Measurements from ENCODE around the gene GBF1. TPM values are rescaled to one million over a fixed set of nuclear protein-coding genes. Genes with fewer than 3 reads are reported as not detected.

GBF1 gene
- total and polyA plus RNA-seq, 4 donors: 6.0 to 27.2 (median 15.2) TPM

DNA sequence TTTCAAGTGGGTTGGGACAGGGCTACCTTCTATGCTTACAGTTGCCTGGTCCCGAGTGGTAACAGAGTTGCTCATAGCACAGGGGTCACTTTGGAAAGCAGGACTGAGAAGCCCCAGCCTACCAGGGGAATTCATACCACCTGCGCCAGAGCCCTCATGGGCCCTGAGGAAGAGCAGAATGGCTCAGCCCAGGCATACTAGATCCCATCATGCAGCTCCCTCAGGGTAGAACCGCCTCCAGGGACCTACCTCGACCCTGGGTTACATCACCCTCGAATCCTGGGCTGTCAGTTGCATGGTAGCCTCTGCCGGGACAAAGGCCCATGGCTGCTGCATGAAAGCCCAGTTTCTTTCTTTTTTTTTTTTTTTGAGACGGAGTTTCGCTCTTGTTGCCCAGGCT, 184.1 kb downstream of the GBF1 start:
- no peak overlapping the region for H3K27ac ChIP-seq (ENCODE audit: low read depth in 1 of 2, low read length in 2 of 2)
- H3K36me3 ChIP-seq (ENCODE audit: control insufficient read depth in 4 of 4, insufficient read depth in 3 of 4, low read depth in 1 of 4, low read length in 3 of 4): peaks cover 0 to 3% (median 2%) of the 10 kb centered on the region in 4 donors
- no peak overlapping the region for H3K9ac ChIP-seq (ENCODE audit: low read depth in 1 of 2, low read length in 2 of 2)
- TF ChIP-seq RAD21 (IDR thresholded peaks at IDR 0.05): no peak
- no peaks in the 10 kb centered on the region for H3K27me3 ChIP-seq (ENCODE audit: control insufficient read depth in 4 of 4, insufficient read depth in 4 of 4, low read length in 3 of 4)
- H3K9me3 ChIP-seq (ENCODE audit: control insufficient read depth in 4 of 4, low read length in 3 of 4): no peaks in the 10 kb centered on the region
- H3K4me3 ChIP-seq (ENCODE audit: low read depth in 1 of 3, low read length in 3 of 3): no peak overlapping the region
- WGBS: 83% methylated on average over 8 of the region's 8 CpGs
- no peak for DNase-seq (ENCODE audit: low spot score)
- peaks cover 0 to 16% (median 12%) of the 10 kb centered on the region in 4 donors for H3K4me1 ChIP-seq (ENCODE audit: control insufficient read depth in 4 of 4, insufficient read depth in 4 of 4, low read length in 3 of 4)

DNA sequence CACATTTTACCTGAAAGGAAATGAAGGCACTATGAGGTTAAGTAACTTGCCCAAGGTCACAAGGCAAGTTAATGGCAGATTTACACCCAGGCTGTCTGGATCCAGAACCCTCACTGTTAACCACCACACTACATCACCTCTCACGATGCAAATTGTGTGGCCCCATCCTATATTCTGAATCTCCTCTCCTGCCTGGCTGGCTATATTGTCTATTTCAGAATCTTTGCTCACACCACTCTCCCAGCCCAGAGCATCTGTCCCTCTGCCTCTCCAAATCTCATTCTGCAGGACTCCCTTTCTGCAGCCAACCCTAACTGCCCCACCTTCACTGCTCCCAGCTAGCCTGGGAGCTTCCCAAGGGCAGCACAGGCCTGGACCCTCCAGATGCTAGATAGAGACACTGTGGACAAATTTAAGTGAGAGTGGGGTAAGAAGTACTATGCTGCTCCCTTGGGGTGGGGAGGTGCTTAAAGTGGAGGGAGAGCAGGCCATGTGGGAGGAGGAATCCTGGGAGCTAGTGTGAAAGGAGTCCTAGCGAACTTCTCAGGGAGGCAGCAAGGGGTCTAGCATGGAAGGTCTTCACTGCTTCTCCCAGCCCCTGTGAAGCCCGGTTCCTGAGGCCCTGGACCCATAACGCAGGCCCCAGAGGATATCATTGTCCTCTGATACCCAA, 186.3 kb downstream of the GBF1 start:
- H3K36me3 ChIP-seq (ENCODE audit: control insufficient read depth in 4 of 4, insufficient read depth in 3 of 4, low read depth in 1 of 4, low read length in 3 of 4): peaks cover 0 to 3% (median 0%) of the 10 kb centered on the region in 4 donors
- peak overlapping the region; percentile 28 to 66 for H3K27ac ChIP-seq (ENCODE audit: low read depth in 1 of 2, low read length in 2 of 2)
- peak overlapping the region; percentile 83 to 99 for H3K9ac ChIP-seq (ENCODE audit: low read depth in 1 of 2, low read length in 2 of 2)
- WGBS: 32% methylated on average over 4 of the region's 4 CpGs
- H3K9me3 ChIP-seq (ENCODE audit: control insufficient read depth in 4 of 4, low read length in 3 of 4): no peaks in the 10 kb centered on the region
- peak overlapping the region; percentile 74 to 81 (median 76) for H3K4me3 ChIP-seq (ENCODE audit: low read depth in 1 of 3, low read length in 3 of 3)
- peaks cover 0 to 31% (median 24%) of the 10 kb centered on the region in 4 donors for H3K4me1 ChIP-seq (ENCODE audit: control insufficient read depth in 4 of 4, insufficient read depth in 4 of 4, low read length in 3 of 4)
- H3K27me3 ChIP-seq (ENCODE audit: control insufficient read depth in 4 of 4, insufficient read depth in 4 of 4, low read length in 3 of 4): no peaks in the 10 kb centered on the region
- DNase-seq (ENCODE audit: low spot score): no peak
- TF ChIP-seq GABPA (IDR thresholded peaks at IDR 0.05 in 1 of 2, conservative IDR thresholded peaks at IDR 0.05 in 1 of 2): no peak
- no peak for TF ChIP-seq EGR1 (IDR thresholded peaks at IDR 0.05; ENCODE audit: low read depth in 2 of 2)
- TF ChIP-seq SP1 (IDR thresholded peaks at IDR 0.05): no peak
- no peak for TF ChIP-seq NR2F2 (IDR thresholded peaks at IDR 0.05)
- no peak for TF ChIP-seq FOXA2 (IDR thresholded peaks at IDR 0.05)
- TF ChIP-seq JUND (IDR thresholded peaks at IDR 0.05): no peak
- TF ChIP-seq, protein P1, sequence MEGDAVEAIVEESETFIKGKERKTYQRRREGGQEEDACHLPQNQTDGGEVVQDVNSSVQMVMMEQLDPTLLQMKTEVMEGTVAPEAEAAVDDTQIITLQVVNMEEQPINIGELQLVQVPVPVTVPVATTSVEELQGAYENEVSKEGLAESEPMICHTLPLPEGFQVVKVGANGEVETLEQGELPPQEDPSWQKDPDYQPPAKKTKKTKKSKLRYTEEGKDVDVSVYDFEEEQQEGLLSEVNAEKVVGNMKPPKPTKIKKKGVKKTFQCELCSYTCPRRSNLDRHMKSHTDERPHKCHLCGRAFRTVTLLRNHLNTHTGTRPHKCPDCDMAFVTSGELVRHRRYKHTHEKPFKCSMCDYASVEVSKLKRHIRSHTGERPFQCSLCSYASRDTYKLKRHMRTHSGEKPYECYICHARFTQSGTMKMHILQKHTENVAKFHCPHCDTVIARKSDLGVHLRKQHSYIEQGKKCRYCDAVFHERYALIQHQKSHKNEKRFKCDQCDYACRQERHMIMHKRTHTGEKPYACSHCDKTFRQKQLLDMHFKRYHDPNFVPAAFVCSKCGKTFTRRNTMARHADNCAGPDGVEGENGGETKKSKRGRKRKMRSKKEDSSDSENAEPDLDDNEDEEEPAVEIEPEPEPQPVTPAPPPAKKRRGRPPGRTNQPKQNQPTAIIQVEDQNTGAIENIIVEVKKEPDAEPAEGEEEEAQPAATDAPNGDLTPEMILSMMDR (IDR thresholded peaks at IDR 0.05; ENCODE audit: low read depth, low read length, missing input control): no peak
- TF ChIP-seq TAF1 (conservative IDR thresholded peaks at IDR 0.05): no peak
- TF ChIP-seq ATF3 (IDR thresholded peaks at IDR 0.05): no peak
- TF ChIP-seq RAD21 (IDR thresholded peaks at IDR 0.05): no peak

Other genes with a start within 250 kb of the GBF1 start
- 10 to 100 TPM in 1 of 2 donors, 1 to 10 TPM in 1; 8.7 to 14.9 TPM for gene ARMH3, start 189.4 kb upstream of the GBF1 start, total RNA-seq
- 1 to 10 TPM; 5.3 to 9.6 TPM for gene ARMH3, start 189.4 kb upstream of the GBF1 start, polyA plus RNA-seq
- 10 to 100 TPM; 11.8 to 13.7 TPM for gene HPS6, start 180.2 kb upstream of the GBF1 start, total RNA-seq
- gene HPS6, start 180.2 kb upstream of the GBF1 start, polyA plus RNA-seq: 1 to 10 TPM; 2.5 to 8.2 TPM
- gene LDB1, start 125.2 kb upstream of the GBF1 start, total RNA-seq: 10 to 100 TPM; 11.9 to 51.9 TPM
- 1 to 10 TPM; 2.4 to 8.6 TPM for gene LDB1, start 125.2 kb upstream of the GBF1 start, polyA plus RNA-seq
- gene PPRC1, start 112.5 kb upstream of the GBF1 start, total RNA-seq: 1 to 10 TPM; 7.5 to 9.9 TPM
- 10 to 100 TPM in 1 of 2 donors, 1 to 10 TPM in 1; 4.9 to 10.1 TPM for gene PPRC1, start 112.5 kb upstream of the GBF1 start, polyA plus RNA-seq
- gene NOLC1, start 93.1 kb upstream of the GBF1 start, total RNA-seq: 10 to 100 TPM; 16.9 to 23.8 TPM
- gene NOLC1, start 93.1 kb upstream of the GBF1 start, polyA plus RNA-seq: 10 to 100 TPM; 11.6 to 26.3 TPM
- under 1 TPM in 1 of 2 donors, not detected in 1; 0.42 TPM for gene ELOVL3, start 19.2 kb upstream of the GBF1 start, total RNA-seq
- gene ELOVL3, start 19.2 kb upstream of the GBF1 start, polyA plus RNA-seq: not detected
- not detected for gene PITX3, start 4.0 kb upstream of the GBF1 start, total RNA-seq
- gene PITX3, start 4.0 kb upstream of the GBF1 start, polyA plus RNA-seq: not detected
- 1 to 10 TPM; 7.1 to 8.5 TPM for gene NFKB2, start 150.2 kb downstream of the GBF1 start, total RNA-seq
- gene NFKB2, start 150.2 kb downstream of the GBF1 start, polyA plus RNA-seq: 1 to 10 TPM; 1.8 to 7.2 TPM
- gene PSD, start 173.3 kb downstream of the GBF1 start, total RNA-seq: under 1 TPM; 0.56 to 0.59 TPM
- gene PSD, start 173.3 kb downstream of the GBF1 start, polyA plus RNA-seq: 1 to 10 TPM in 1 of 2 donors, under 1 TPM in 1; 0.84 to 1.3 TPM
- gene FBXL15, start 175.3 kb downstream of the GBF1 start, total RNA-seq: 1 to 10 TPM; 4.4 to 5.8 TPM
- 10 to 100 TPM; 14.3 to 14.4 TPM for gene FBXL15, start 175.3 kb downstream of the GBF1 start, polyA plus RNA-seq
- 10 to 100 TPM; 14.4 to 14.6 TPM for gene CUEDC2, start 187.0 kb downstream of the GBF1 start, total RNA-seq
- gene CUEDC2, start 187.0 kb downstream of the GBF1 start, polyA plus RNA-seq: 10 to 100 TPM; 33.6 to 36.1 TPM
- under 1 TPM in 1 of 2 donors, not detected in 1; 0.09 TPM for gene C10orf95, start 206.0 kb downstream of the GBF1 start, total RNA-seq
- gene C10orf95, start 206.0 kb downstream of the GBF1 start, polyA plus RNA-seq: under 1 TPM in 1 of 2 donors, not detected in 1; 0.24 TPM